SK-N-SH treated with all-trans-retinoic acid at 6 μM for 48 hours (cell line): Measurements from ENCODE around the gene RPL3.

Source experiments
- ATAC-seq: fragments of 200-7000 bp; cut with Tn5 transposase; 3 replicates; pipeline ENCODE4 v1.9.1; 2020; ENCODE audit warnings: mild to moderate bottlenecking, moderate library complexity
- ARNTL ChIP-seq: fragments of 450-650 bp; formaldehyde crosslinking; IDR thresholded peaks from 2 replicates; pipeline ENCODE4 v1.5.0; 2020; ENCODE audit warnings: low read depth, mild to moderate bottlenecking, moderate library complexity, borderline replicate concordance
- BACH2 ChIP-seq: fragments of 250-450 bp; sonication (Bioruptor Pico); IDR thresholded peaks from 2 replicates; pipeline ENCODE4 v1.9.0; 2021; ENCODE audit warnings: mild to moderate bottlenecking, borderline replicate concordance
- CREB5 ChIP-seq: fragments of 250-450 bp; sonication (Bioruptor Pico); IDR thresholded peaks from 2 replicates; pipeline ENCODE4 v1.5.1; 2020; ENCODE audit warnings: low read depth, mild to moderate bottlenecking, moderate library complexity
- CSDC2 ChIP-seq: fragments of 250-450 bp; sonication (Bioruptor Pico); IDR thresholded peaks from 2 replicates; pipeline ENCODE4 v1.5.0; 2020; ENCODE audit warnings: mild to moderate bottlenecking, moderate library complexity
- CSRNP3 ChIP-seq: fragments of 250-450 bp; sonication (Bioruptor Pico); IDR thresholded peaks from 2 replicates; pipeline ENCODE4 v1.5.1; 2021; ENCODE audit warnings: mild to moderate bottlenecking, moderate library complexity
- ESRRG ChIP-seq: fragments of 250-450 bp; sonication (Bioruptor Pico); IDR thresholded peaks from 2 replicates; pipeline ENCODE4 v1.6.1; 2021; ENCODE audit warnings: mild to moderate bottlenecking
- GLIS3 ChIP-seq: fragments of 250-450 bp; sonication (Bioruptor Pico); IDR thresholded peaks from 2 replicates; pipeline ENCODE4 v1.5.0; 2020; ENCODE audit warnings: mild to moderate bottlenecking, moderate library complexity
- ISL1 ChIP-seq: fragments of 250-450 bp; sonication (Bioruptor Pico); IDR thresholded peaks from 2 replicates; pipeline ENCODE4 v2.1.2; 2022; ENCODE audit warnings: mild to moderate bottlenecking, moderate library complexity
- OSR1 ChIP-seq: fragments of 250-450 bp; sonication (Bioruptor Pico); IDR thresholded peaks from 2 replicates; pipeline ENCODE4 v1.8.0; 2022; ENCODE audit warnings: moderate library complexity, mild to moderate bottlenecking, inconsistent platforms
- POU6F1 ChIP-seq: fragments of 250-450 bp; sonication (Bioruptor Pico); IDR thresholded peaks from 2 replicates; pipeline ENCODE4 v1.8.0; 2021; ENCODE audit warnings: low read depth, mild to moderate bottlenecking, moderate library complexity, borderline replicate concordance
- PPARA ChIP-seq: fragments of 250-450 bp; sonication (Bioruptor Pico); IDR thresholded peaks from 2 replicates; pipeline ENCODE4 v1.5.0; 2020; ENCODE audit warnings: mild to moderate bottlenecking, borderline replicate concordance
- SNAI2 ChIP-seq: fragments of 250-450 bp; sonication (Bioruptor Pico); IDR thresholded peaks from 2 replicates; pipeline ENCODE4 v1.5.0; 2020; ENCODE audit warnings: mild to moderate bottlenecking, moderate library complexity
- TOX ChIP-seq: fragments of 250-450 bp; sonication (Bioruptor Pico); IDR thresholded peaks from 2 replicates; pipeline ENCODE4 v1.8.0; 2021; ENCODE audit warnings: mild to moderate bottlenecking, moderate library complexity, borderline replicate concordance
- TSHZ2 ChIP-seq: fragments of 250-450 bp; sonication (Bioruptor Pico); IDR thresholded peaks from 2 replicates; pipeline ENCODE4 v1.5.0; 2020; ENCODE audit warnings: mild to moderate bottlenecking, moderate library complexity
- ZC3H10 ChIP-seq: fragments of 250-450 bp; sonication (Bioruptor Pico); IDR thresholded peaks from 2 replicates; pipeline ENCODE4 v1.5.1; 2021; ENCODE audit warnings: mild to moderate bottlenecking, moderate library complexity
- ZFP3 ChIP-seq: fragments of 250-450 bp; sonication (Bioruptor Pico); IDR thresholded peaks from 2 replicates; pipeline ENCODE4 v1.5.0; 2020; ENCODE audit warnings: mild to moderate bottlenecking, moderate library complexity
- ZFP30 ChIP-seq: fragments of 450-650 bp; formaldehyde crosslinking; IDR thresholded peaks from 2 replicates; pipeline ENCODE4 v1.5.0; 2022; ENCODE audit warnings: mild to moderate bottlenecking, moderate library complexity
- ZNF565 ChIP-seq: fragments of 450-650 bp; formaldehyde crosslinking; conservative IDR thresholded peaks from 2 replicates; pipeline ENCODE4 v1.5.0; 2020; ENCODE audit warnings: low read depth, mild to moderate bottlenecking, moderate library complexity
- ZNF70 ChIP-seq: fragments of 450-650 bp; formaldehyde crosslinking; IDR thresholded peaks from 2 replicates; pipeline ENCODE4 v1.5.0; 2020; ENCODE audit warnings: mild to moderate bottlenecking, moderate library complexity

The RPL3 gene

GRCh38 chr22:39351689-39352214 is 32.3 kb upstream of the RPL3 start:
- ATAC-seq: no peak
- TF ChIP-seq ZC3H10 (CRISPR knock-in tag) (no peak), GLIS3 (CRISPR knock-in tag) (no peak), ZNF565 (CRISPR knock-in tag) (no peak)

GRCh38 chr22:39350757-39351688 is 31.6 kb upstream of the RPL3 start:
- TF ChIP-seq TSHZ2 (CRISPR knock-in tag): no peak
- no peak for ATAC-seq

GRCh38 chr22:39349967-39350726 is 30.7 kb upstream of the RPL3 start, which contains the start of gene SYNGR1:
Gene SYNGR1, plus strand, starts transcription at chr22:39349991. Its CDS starts 20 bp downstream, at chr22:39350011.
- ATAC-seq: peak; percentile 51
- no peak for TF ChIP-seq SNAI2 (CRISPR knock-in tag)
- no peak for TF ChIP-seq ESRRG
- TF ChIP-seq OSR1 (CRISPR knock-in tag): no peak
- TF ChIP-seq ZFP30 (CRISPR knock-in tag): no peak
- TF ChIP-seq PPARA (CRISPR knock-in tag): no peak
- TF ChIP-seq ISL1 (CRISPR knock-in tag): no peak
- TF ChIP-seq ZNF565 (CRISPR knock-in tag): no peak
- no peak for TF ChIP-seq ARNTL (CRISPR knock-in tag)
- TF ChIP-seq ZFP3 (CRISPR knock-in tag): no peak
- TF ChIP-seq GLIS3 (CRISPR knock-in tag): no peak
- TF ChIP-seq TSHZ2 (CRISPR knock-in tag): no peak
- no peak for TF ChIP-seq CREB5

GRCh38 chr22:39349506-39349966 is 30.1 kb upstream of the RPL3 start:
- peak; percentile 33; the same call in 1 of the 3 replicates for ATAC-seq
- TF ChIP-seq TOX (no peak), OSR1 (CRISPR knock-in tag) (no peak), ZC3H10 (CRISPR knock-in tag) (no peak), CREB5 (no peak), ZNF70 (no peak), SNAI2 (CRISPR knock-in tag) (no peak), CSDC2 (CRISPR knock-in tag) (no peak), BACH2 (CRISPR knock-in tag) (no peak), ARNTL (CRISPR knock-in tag) (no peak), ZNF565 (CRISPR knock-in tag) (no peak), GLIS3 (CRISPR knock-in tag) (no peak), POU6F1 (no peak), ZFP3 (CRISPR knock-in tag) (no peak), PPARA (CRISPR knock-in tag) (no peak), CSRNP3 (CRISPR knock-in tag) (no peak)
